HL-60 (cell line): Measurements from ENCODE around the gene KAT8.
"Not testable (repeated sequence)": the region's sequence is repeated elsewhere in the genome, so short reads cannot be mapped to it uniquely, and the experiment has no call there.

Source experiments
- DNase-seq, 2 experiments: peaks; one replicate each; pipeline ENCODE4 v3.0.0-alpha.2; 2010 to 2020; ENCODE audit warnings: low read depth in 1 of 2, low spot score in 1 of 2
- H3K27ac ChIP-seq: fragments of 250-450 bp; sonication (Bioruptor Pico); replicated peaks from 2 replicates; pipeline ENCODE4 v1.5.1; 2020; ENCODE audit warnings: mild to moderate bottlenecking, moderate library complexity
- H3K27me3 ChIP-seq: fragments of 250-450 bp; sonication (Bioruptor Pico); 2 replicates; pipeline ENCODE4 v1.5.1; 2021; ENCODE audit warnings: mild to moderate bottlenecking, moderate library complexity; ENCODE audit not compliant: insufficient read depth, poor library complexity, severe bottlenecking
- H3K4me3 ChIP-seq: replicated peaks from 2 replicates; pipeline ENCODE4 v1.5.1; 2011; ENCODE audit warnings: mild to moderate bottlenecking, control low read depth, low read length; ENCODE audit not compliant: insufficient read depth
- GABPA ChIP-seq: IDR thresholded peaks from 2 replicates; pipeline ENCODE4 v1.6.1; 2012; ENCODE audit warnings: low read depth
- POLR2AphosphoS5 ChIP-seq: IDR thresholded peaks from 2 replicates; pipeline ENCODE4 v1.6.1; 2012; ENCODE audit warnings: low read depth
- SPI1 ChIP-seq: IDR thresholded peaks from 2 replicates; pipeline ENCODE4 v1.6.1; 2012; ENCODE audit warnings: low read depth, mild to moderate bottlenecking, borderline replicate concordance
- TF ChIP-seq, protein P1 (sequence below): IDR thresholded peaks from 2 replicates; pipeline ENCODE4 v1.6.1; 2012; ENCODE audit warnings: low read depth; ENCODE audit not compliant: insufficient replicate concordance
- TF ChIP-seq, protein P2 (sequence below): IDR thresholded peaks from one replicate; pipeline ENCODE4 v1.5.1; 2011; ENCODE audit warnings: low read length, control low read depth, inconsistent platforms; ENCODE audit not compliant: insufficient read depth

Gene KAT8

DNA sequence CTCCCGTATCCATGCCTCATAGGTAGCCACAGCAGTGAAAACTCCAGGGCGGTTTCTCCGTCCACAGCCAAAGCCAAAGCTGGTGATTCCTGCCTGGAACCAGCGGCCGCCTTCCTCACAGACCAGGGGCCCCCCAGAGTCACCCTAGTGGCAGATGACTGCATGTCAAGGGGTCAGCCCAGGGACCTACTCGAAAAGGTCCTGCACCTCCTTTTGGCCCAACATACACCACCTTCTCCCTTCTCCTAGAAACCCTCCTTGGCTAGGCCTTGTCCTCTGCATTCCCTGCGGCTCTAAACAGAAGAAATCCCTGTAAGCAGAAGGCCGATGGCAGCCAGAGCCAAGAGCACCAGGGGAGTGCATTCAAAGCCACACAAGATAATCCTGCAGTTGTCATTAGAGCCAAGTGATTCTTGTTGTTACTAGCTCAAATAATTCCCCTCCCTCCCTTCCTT lies 26.3 kb downstream of the KAT8 start:
- TF ChIP-seq, protein P1, sequence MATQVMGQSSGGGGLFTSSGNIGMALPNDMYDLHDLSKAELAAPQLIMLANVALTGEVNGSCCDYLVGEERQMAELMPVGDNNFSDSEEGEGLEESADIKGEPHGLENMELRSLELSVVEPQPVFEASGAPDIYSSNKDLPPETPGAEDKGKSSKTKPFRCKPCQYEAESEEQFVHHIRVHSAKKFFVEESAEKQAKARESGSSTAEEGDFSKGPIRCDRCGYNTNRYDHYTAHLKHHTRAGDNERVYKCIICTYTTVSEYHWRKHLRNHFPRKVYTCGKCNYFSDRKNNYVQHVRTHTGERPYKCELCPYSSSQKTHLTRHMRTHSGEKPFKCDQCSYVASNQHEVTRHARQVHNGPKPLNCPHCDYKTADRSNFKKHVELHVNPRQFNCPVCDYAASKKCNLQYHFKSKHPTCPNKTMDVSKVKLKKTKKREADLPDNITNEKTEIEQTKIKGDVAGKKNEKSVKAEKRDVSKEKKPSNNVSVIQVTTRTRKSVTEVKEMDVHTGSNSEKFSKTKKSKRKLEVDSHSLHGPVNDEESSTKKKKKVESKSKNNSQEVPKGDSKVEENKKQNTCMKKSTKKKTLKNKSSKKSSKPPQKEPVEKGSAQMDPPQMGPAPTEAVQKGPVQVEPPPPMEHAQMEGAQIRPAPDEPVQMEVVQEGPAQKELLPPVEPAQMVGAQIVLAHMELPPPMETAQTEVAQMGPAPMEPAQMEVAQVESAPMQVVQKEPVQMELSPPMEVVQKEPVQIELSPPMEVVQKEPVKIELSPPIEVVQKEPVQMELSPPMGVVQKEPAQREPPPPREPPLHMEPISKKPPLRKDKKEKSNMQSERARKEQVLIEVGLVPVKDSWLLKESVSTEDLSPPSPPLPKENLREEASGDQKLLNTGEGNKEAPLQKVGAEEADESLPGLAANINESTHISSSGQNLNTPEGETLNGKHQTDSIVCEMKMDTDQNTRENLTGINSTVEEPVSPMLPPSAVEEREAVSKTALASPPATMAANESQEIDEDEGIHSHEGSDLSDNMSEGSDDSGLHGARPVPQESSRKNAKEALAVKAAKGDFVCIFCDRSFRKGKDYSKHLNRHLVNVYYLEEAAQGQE: no peak
- TF ChIP-seq, protein P2, sequence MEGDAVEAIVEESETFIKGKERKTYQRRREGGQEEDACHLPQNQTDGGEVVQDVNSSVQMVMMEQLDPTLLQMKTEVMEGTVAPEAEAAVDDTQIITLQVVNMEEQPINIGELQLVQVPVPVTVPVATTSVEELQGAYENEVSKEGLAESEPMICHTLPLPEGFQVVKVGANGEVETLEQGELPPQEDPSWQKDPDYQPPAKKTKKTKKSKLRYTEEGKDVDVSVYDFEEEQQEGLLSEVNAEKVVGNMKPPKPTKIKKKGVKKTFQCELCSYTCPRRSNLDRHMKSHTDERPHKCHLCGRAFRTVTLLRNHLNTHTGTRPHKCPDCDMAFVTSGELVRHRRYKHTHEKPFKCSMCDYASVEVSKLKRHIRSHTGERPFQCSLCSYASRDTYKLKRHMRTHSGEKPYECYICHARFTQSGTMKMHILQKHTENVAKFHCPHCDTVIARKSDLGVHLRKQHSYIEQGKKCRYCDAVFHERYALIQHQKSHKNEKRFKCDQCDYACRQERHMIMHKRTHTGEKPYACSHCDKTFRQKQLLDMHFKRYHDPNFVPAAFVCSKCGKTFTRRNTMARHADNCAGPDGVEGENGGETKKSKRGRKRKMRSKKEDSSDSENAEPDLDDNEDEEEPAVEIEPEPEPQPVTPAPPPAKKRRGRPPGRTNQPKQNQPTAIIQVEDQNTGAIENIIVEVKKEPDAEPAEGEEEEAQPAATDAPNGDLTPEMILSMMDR: no peak
- TF ChIP-seq POLR2AphosphoS5 (no peak), SPI1 (no peak), GABPA (no peak)
- DNase-seq: no peak
- no peaks in the 10 kb centered on the region for H3K27me3 ChIP-seq
- H3K27ac ChIP-seq: no peak overlapping the region
- H3K4me3 ChIP-seq: no peak overlapping the region

DNA sequence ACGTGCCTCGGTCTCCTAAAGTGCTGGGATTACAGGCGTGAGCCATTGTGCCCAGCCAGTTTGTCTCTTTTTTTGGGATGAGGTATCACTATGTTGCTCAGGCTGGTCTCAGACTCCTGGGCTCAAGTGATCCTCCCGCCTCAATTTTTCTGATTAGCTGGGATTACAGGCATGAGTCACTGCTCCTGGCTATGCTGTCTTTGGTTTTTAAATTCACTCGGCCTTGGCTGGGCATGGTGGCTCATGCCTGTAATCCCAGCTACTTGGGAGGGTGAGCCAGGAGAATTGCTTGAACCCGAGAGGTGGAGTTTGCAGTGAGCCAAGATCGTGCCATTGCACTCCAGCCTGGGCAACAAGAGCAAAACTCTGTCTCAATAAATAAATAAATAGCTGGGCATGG lies 27.0 kb downstream of the KAT8 start:
- not testable (repeated sequence) for DNase-seq, H3K27ac ChIP-seq, H3K27me3 ChIP-seq, H3K4me3 ChIP-seq

DNA sequence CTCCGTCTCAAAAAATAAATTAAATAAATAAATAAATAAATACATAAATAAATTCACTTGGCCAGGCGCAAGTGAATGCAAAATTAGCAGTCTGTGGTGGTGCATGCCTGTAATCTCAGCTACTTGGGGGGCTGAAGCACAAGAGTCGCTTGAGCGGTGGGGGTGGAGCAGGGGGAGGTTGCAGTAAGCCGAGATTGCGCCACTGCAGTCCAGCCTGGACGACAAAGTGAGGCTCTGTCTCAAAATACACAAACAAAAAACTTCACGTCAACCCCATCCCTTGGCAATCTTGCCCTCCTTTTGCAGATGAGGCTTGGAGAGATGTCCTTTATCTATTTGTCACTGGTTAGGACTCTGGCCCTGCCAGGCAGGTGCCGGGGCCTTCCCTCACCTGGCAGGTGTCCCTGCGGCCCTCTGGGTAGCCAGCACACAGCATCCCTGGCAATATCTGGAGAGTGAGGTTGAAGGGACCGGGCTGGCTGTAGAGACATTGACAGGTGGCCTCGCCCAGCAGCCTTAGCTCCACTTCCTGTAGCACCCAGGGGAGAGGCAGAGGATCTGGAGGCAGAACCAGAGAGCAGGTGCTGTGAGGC lies 28.0 kb downstream of the KAT8 start:
- peak overlapping the region; percentile 12; the same call in 1 of the 2 replicates for H3K4me3 ChIP-seq
- H3K27ac ChIP-seq: no peak overlapping the region
- no peaks in the 10 kb centered on the region for H3K27me3 ChIP-seq
- TF ChIP-seq GABPA (no peak), SPI1 (no peak), POLR2AphosphoS5 (no peak)
- TF ChIP-seq, protein P1: no peak
- TF ChIP-seq, protein P2: no peak
- peak in 1 of 2 experiments; percentile 30 for DNase-seq

DNA sequence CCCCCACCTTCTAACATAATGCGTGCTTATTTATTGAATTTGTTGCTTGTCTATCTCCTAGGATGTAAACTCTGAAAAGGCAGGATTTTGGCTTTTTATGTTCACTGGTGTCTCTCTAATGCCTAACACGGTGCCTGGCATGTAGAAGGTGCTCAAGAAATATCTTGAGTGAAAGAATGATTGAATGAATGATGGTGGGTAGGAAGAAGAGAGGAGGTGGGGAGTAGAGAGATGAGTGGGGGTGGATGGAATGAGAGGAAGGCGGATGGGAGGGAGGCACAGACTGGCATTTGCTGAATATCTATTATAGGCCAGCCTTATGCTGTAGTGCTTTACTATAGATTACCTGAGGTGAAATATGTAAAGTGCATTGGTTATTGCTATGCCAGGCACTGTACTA lies 30.1 kb downstream of the KAT8 start:
- Histone ChIP-seq H3K4me3 (no peak overlapping the region), H3K27ac (no peak overlapping the region), H3K27me3 (no peaks in the 10 kb centered on the region)
- DNase-seq: no peak
- TF ChIP-seq POLR2AphosphoS5: no peak

DNA sequence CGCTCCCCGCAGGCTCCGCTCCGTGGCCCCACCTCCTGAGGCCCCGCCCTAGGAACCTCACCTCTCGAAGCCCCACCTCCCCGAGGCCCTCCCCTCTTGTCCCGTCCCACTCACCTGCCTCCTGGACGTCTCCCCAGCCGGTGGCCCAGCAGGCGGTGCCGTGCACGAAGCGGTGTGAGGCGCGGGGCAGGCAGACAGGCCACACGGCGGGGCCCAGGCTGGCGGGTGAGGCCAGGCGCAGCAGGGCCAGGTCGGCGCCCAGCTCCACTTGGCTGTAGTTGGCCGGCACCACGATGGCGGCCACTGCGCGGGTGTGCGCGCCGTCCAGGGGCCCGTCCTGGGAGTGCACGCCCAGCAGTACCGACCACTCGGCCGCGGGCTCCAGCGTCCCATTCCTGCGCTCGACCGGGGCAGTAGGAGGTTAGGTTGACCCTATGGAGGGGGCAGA lies 30.8 kb downstream of the KAT8 start:
- H3K27me3 ChIP-seq: no peaks in the 10 kb centered on the region
- TF ChIP-seq, protein P1: no peak
- TF ChIP-seq, protein P2: no peak
- TF ChIP-seq POLR2AphosphoS5 (no peak), SPI1 (no peak), GABPA (no peak)
- no peak overlapping the region for H3K27ac ChIP-seq
- H3K4me3 ChIP-seq: no peak overlapping the region
- DNase-seq: no peak
